HepG2 (cell line): ENCODE data around the gene DARS2. TPM values are rescaled to one million over a fixed set of nuclear protein-coding genes. Genes with fewer than 3 reads are reported as not detected.

Experiments used
- BRD4 ChIP-seq: sonication (generic); formaldehyde crosslinking; IDR thresholded peaks from 2 replicates; pipeline ENCODE4 v1.4.0; 2020; ENCODE audit warnings: missing genetic modification reagents
- CREB1 ChIP-seq, 2 experiments: fragments of 450-650 bp in 1 of 2; IDR thresholded peaks; 2 replicates each; pipeline ENCODE4 v1.6.1; 2016 to 2017; ENCODE audit warnings: control low read depth in 1 of 2, mild to moderate bottlenecking in 1 of 2, missing compliant biosample characterization in 1 of 2, missing genetic modification characterization in 1 of 2
- FOXP1 ChIP-seq, 2 experiments: fragments of 450-650 bp in 1 of 2; IDR thresholded peaks; 2 replicates each; pipeline ENCODE4 v1.6.1; 2017 to 2018; ENCODE audit warnings: antibody characterized with exemption in 1 of 2
- HOXA3 ChIP-seq: sonication (generic); formaldehyde crosslinking; IDR thresholded peaks from 2 replicates; pipeline ENCODE4 v1.5.0; 2020; ENCODE audit warnings: missing genetic modification reagents
- JUND ChIP-seq: sonication (generic); formaldehyde crosslinking; IDR thresholded peaks from 2 replicates; pipeline ENCODE4 v1.8.0; 2022; ENCODE audit warnings: mild to moderate bottlenecking, missing genetic modification reagents
- NFYC ChIP-seq: IDR thresholded peaks from 2 replicates; pipeline ENCODE4 v1.6.1; 2016; ENCODE audit warnings: missing genetic modification reagents, missing compliant biosample characterization
- RBM22 ChIP-seq: fragments of 200-400 bp; formaldehyde crosslinking; optimal IDR thresholded peaks from 2 replicates; pipeline ENCODE3; 2017; ENCODE audit warnings: mild to moderate bottlenecking, low read length, moderate library complexity
- TBL1XR1 ChIP-seq: fragments of 150-350 bp; IDR thresholded peaks from 2 replicates; pipeline ENCODE4 v1.6.1; 2014; ENCODE audit warnings: borderline replicate concordance, low read length; ENCODE audit not compliant: partially characterized antibody
- TP53 ChIP-seq: sonication (generic); formaldehyde crosslinking; conservative IDR thresholded peaks from 2 replicates; pipeline ENCODE4 v1.4.0; 2020; ENCODE audit warnings: missing genetic modification reagents
- ZBTB10 ChIP-seq: sonication (generic); formaldehyde crosslinking; IDR thresholded peaks from 2 replicates; pipeline ENCODE4 v1.4.0; 2020; ENCODE audit warnings: missing genetic modification reagents, borderline replicate concordance
- ZBTB49 ChIP-seq: sonication (generic); formaldehyde crosslinking; IDR thresholded peaks from 2 replicates; pipeline ENCODE4 v1.4.0; 2020; ENCODE audit warnings: missing genetic modification reagents, borderline replicate concordance
- ZFP36L1 ChIP-seq: sonication (generic); formaldehyde crosslinking; IDR thresholded peaks from 2 replicates; pipeline ENCODE4 v1.8.0; 2022; ENCODE audit warnings: mild to moderate bottlenecking, missing genetic modification reagents, moderate library complexity
- ZNF33A ChIP-seq: sonication (generic); formaldehyde crosslinking; IDR thresholded peaks from 2 replicates; pipeline ENCODE4 v1.5.1; 2020; ENCODE audit warnings: missing genetic modification reagents, mild to moderate bottlenecking, moderate library complexity, borderline replicate concordance
- ZNF34 ChIP-seq: sonication (generic); formaldehyde crosslinking; IDR thresholded peaks from 2 replicates; pipeline ENCODE4 v1.4.0; 2020; ENCODE audit warnings: mild to moderate bottlenecking, missing genetic modification reagents, borderline replicate concordance
- ZSCAN21 ChIP-seq: sonication (generic); formaldehyde crosslinking; IDR thresholded peaks from 2 replicates; pipeline ENCODE4 v1.8.0; 2022; ENCODE audit warnings: mild to moderate bottlenecking, missing genetic modification reagents, moderate library complexity, borderline replicate concordance
- polyA plus RNA-seq, 8 experiments: library from polyadenylated mRNA; depleted of rRNA in 3 of 8; stranded (reverse) in 7 of 8; unstranded in 1 of 8; fragments of >200 nt; fragmentation: Illumina TruSeq in 4 of 8; extraction: Trizol in 4 of 8; gene quantifications; 2 replicates each; pipeline versions ENCODE4 v1.2.1 to v1.2.3, GENCODE V29; 2011 to 2016; ENCODE audit warnings: low read depth in 4 of 8, missing spikeins in 1 of 8, mixed read lengths in 1 of 8; ENCODE audit not compliant: insufficient read depth in 1 of 8
- total RNA-seq, 5 experiments: library from RNA; depleted of rRNA; stranded (reverse); fragments of >200 nt; fragmentation: Illumina TruSeq; extraction: Trizol; gene quantifications; 2 replicates each; pipeline ENCODE4 v1.2.3, GENCODE V29; 2016; ENCODE audit warnings: low read depth in 1 of 5
- TF ChIP-seq, protein P1 (sequence below), 2 experiments: sonication (generic) in 1 of 2; formaldehyde crosslinking in 1 of 2; IDR thresholded peaks; 2 replicates each; pipeline versions ENCODE4 v1.4.0 to v1.6.1; 2016 to 2020; ENCODE audit warnings: borderline replicate concordance in 1 of 2, low read depth in 1 of 2, mild to moderate bottlenecking in 1 of 2, missing genetic modification reagents in 1 of 2
- TF ChIP-seq, protein P2 (sequence below): sonication (generic); formaldehyde crosslinking; IDR thresholded peaks from 2 replicates; pipeline ENCODE4 v1.4.0; 2020; ENCODE audit warnings: missing genetic modification reagents

DARS2 gene
- total and polyA plus RNA-seq, 2 of the 13 experiments (the other 11 are each of a cell fraction or from before 2014, with no cell fraction given): 17.6 to 27.7 TPM

DNA sequence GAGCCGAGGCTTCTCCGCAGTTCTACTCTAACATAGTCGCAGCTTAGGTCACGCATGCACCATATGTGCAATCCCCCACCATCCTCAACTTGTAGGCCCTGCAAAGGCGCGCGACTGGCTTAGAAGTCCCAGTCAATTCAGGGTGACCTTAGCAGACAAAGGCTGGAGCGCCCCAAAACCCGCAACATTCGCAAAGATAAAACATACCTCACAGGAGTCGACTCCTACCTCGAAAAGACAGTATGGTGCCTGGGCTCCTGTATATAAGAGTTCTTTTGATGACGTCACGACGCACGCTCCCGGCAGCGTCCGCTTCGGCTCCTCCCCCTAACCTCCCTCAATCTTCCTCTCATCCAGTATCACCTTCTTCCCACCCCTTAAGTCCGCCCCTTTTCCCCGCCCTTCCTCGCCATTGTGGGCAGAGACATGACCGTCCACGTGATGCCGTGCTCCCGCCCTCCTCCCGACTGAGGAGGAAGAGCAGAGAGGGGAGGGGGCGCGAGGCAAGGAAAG lies 43.3 kb downstream of the DARS2 start, which contains the start of gene GAS5 (continued):
- TF ChIP-seq CREB1 (IDR thresholded peaks at IDR 0.05): peak; percentile 100
- peak; percentile 97 for TF ChIP-seq CREB1 (CRISPR knock-in tag; IDR thresholded peaks at IDR 0.05)
- TF ChIP-seq NFYC (CRISPR knock-in tag): no peak; the same call in 1 of the 2 replicates
- TF ChIP-seq ZSCAN21: 0 out of 2 replicates have a peak, but pooled peaks have one; percentile 24
- no peak for TF ChIP-seq ZNF33A (CRISPR knock-in tag)
- TF ChIP-seq, protein P1, sequence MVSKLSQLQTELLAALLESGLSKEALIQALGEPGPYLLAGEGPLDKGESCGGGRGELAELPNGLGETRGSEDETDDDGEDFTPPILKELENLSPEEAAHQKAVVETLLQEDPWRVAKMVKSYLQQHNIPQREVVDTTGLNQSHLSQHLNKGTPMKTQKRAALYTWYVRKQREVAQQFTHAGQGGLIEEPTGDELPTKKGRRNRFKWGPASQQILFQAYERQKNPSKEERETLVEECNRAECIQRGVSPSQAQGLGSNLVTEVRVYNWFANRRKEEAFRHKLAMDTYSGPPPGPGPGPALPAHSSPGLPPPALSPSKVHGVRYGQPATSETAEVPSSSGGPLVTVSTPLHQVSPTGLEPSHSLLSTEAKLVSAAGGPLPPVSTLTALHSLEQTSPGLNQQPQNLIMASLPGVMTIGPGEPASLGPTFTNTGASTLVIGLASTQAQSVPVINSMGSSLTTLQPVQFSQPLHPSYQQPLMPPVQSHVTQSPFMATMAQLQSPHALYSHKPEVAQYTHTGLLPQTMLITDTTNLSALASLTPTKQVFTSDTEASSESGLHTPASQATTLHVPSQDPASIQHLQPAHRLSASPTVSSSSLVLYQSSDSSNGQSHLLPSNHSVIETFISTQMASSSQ (IDR thresholded peaks at IDR 0.05; ENCODE audit: low read depth): no peak
- TF ChIP-seq, protein P1 (CRISPR knock-in tag; IDR thresholded peaks at IDR 0.05; ENCODE audit: borderline replicate concordance): no peak; the same call in 1 of the 2 replicates
- peak; percentile 35; the same call in 1 of the 2 replicates for TF ChIP-seq ZBTB49 (CRISPR knock-in tag)
- TF ChIP-seq TP53 (CRISPR knock-in tag): 0 out of 2 replicates have a peak, but pooled peaks have one; percentile 44
- no peak for TF ChIP-seq FOXP1 (IDR thresholded peaks at IDR 0.05)
- TF ChIP-seq FOXP1 (CRISPR knock-in tag; IDR thresholded peaks at IDR 0.05): peak; percentile 18; the same call in 1 of the 2 replicates
- no peak for TF ChIP-seq JUND (CRISPR knock-in tag)
- TF ChIP-seq ZFP36L1 (CRISPR knock-in tag): peak; percentile 37; the same call in 1 of the 2 replicates
- TF ChIP-seq, protein P2, sequence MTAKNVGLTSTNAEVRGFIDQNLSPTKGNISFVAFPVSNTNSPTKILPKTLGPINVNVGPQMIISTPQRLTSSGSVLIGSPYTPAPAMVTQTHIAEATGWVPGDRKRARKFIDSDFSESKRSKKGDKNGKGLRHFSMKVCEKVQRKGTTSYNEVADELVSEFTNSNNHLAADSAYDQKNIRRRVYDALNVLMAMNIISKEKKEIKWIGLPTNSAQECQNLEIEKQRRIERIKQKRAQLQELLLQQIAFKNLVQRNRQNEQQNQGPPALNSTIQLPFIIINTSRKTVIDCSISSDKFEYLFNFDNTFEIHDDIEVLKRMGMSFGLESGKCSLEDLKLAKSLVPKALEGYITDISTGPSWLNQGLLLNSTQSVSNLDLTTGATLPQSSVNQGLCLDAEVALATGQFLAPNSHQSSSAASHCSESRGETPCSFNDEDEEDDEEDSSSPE: 0 out of 2 replicates have a peak, but pooled peaks have one; percentile 44
- TF ChIP-seq HOXA3: peak; percentile 35
- TF ChIP-seq TBL1XR1: peak; percentile 53
- peak; percentile 79 for TF ChIP-seq RBM22
- TF ChIP-seq ZBTB10 (CRISPR knock-in tag): peak; percentile 83; the same call in 1 of the 2 replicates
- TF ChIP-seq BRD4 (CRISPR knock-in tag): 0 out of 2 replicates have a peak, but pooled peaks have one; percentile 70
- peak; percentile 98; the same call in 1 of the 2 replicates for TF ChIP-seq ZNF34 (CRISPR knock-in tag)
